ENCODE data around the gene ANKRD6.
A peak's percentile ranks its signal among the peaks of the same experiment; 100 is the strongest.

DNA sequence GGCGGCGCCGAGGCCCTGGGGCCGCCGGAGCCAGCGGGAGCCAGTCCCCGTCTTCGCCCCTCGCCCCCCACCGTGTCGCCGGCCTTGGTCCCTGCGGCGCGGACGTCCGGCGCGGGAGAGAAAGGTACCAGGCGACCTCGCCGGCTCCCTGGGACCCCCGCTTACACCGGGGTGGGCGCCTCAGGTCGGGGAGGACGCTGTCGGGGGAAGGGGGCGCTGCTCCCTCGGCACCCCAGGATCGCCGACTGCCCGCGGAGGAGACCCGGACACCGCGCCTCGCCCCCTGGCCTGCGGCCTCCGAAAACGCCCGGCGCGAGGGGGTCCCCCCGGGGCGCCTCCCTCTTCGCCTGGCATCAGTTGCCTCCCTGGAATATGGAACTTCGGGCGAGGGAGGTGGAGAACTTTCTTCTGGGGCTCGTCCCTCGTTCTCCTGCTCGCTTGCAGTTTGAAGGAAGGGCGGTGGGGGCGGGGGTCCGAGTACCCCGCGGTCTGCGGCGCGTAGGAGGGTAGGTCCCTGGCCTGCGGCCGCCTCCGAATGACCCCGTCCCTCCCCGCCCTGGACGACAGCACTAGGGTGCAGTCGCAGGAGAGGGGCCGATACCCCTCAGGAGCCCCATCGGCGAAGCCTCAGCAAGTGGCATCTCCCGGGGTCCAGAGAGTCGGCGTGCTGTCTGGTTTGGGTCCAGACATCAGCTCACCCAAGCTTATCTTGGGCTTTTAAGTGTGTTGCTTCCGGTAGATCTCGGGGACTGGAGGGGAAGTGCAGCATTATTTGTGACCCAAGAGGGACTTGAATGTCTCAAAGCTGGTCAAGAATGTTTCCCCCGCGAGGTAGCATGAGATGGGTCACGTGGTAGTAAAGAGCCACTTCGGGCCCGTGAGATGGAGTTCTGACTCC lies 549 bp downstream of the ANKRD6 start:
- TF ChIP-seq POLR2AphosphoS5 (IDR thresholded peaks at IDR 0.05) (no peak), POLR2A (IDR thresholded peaks at IDR 0.05) (peak in 1 of 4 donors; percentile 14), EP300 (IDR thresholded peaks at IDR 0.05) (no peak)
- TF ChIP-seq, protein P1, sequence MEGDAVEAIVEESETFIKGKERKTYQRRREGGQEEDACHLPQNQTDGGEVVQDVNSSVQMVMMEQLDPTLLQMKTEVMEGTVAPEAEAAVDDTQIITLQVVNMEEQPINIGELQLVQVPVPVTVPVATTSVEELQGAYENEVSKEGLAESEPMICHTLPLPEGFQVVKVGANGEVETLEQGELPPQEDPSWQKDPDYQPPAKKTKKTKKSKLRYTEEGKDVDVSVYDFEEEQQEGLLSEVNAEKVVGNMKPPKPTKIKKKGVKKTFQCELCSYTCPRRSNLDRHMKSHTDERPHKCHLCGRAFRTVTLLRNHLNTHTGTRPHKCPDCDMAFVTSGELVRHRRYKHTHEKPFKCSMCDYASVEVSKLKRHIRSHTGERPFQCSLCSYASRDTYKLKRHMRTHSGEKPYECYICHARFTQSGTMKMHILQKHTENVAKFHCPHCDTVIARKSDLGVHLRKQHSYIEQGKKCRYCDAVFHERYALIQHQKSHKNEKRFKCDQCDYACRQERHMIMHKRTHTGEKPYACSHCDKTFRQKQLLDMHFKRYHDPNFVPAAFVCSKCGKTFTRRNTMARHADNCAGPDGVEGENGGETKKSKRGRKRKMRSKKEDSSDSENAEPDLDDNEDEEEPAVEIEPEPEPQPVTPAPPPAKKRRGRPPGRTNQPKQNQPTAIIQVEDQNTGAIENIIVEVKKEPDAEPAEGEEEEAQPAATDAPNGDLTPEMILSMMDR (IDR thresholded peaks at IDR 0.05): no peak
